Stimulated activated CD8-positive, alpha-beta memory T cell treated with anti-CD3 and anti-CD28 coated beads, Interleukin-12 subunit alpha, Interleukin-12 subunit beta, amount 100 ng/mL, for 1 hour (primary cell): ENCODE results near the gene MYO10.

Experiments
- DNase-seq: peaks from one replicate; pipeline ENCODE4 v3.0.0-alpha.2; 2020; ENCODE audit warnings: low read depth

Gene MYO10

GRCh38 chr5:16916262-16916878 lies 19.7 kb downstream of the MYO10 start:
- no peak for DNase-seq

DNA sequence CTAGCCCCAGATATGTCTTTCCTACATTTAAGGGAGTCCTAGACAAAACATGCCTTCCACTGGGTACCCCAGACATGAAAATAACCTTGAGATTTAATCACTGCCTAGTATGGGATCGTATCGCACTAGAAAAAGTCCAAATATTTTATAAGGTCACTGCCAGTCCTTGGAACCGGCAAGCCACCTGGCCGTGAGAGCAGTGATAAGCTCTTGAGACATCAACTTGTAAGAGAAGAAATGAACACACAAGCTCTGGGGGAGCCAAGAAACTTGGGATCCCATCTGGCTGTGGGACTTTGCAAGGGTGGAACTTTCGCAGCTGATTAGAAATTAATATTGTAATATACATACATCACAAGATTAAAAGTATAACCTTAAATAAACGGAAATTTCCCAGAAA lies 21.5 kb downstream of the MYO10 start:
- DNase-seq, result no peak

GRCh38 chr5:16914108-16914435 lies 22.0 kb downstream of the MYO10 start:
- no peak for DNase-seq

DNA sequence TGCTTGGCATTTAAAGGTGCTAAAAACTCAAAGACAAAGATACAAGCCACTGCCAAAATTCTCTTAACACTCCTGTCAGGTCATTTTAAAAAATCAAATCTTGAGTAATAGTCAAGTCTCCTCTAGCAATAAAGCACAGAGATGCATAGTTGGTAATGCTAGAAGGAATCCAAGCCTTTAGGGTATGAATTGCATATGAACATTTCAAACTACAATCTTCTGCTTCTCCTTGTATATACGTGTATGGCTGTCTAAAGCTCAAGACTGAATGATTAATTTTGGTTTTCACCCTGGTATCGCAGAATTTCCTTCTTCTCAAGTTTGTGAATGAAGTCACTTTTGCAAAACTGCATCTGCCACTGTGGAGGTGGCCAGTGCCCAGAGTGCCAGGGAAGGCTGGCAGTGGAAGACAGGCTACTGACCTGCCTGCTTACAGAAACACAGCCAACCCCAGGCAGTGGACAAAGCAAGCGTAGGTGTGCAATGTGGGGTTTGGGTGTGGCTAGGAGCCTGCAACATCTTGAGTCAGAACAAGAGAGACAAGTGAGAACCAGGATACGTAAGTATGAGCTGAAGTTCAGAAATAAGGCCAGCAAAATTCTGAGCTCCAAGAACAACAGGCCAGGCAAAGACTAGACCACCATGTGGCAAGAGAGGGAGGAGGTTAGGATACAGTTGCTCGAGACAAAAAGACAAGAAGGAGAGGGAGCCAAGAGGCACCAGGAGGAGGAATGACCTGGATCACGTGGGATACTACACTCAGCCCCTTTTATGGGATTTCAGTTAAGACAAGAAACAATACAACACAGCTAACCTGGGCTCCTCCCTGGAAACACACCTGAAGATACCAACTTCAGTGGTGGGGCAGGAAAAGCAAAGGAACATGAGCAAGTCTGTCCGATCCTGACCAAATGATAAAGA lies 22.6 kb downstream of the MYO10 start:
- DNase-seq, result no peak

GRCh38 chr5:16912080-16912479 lies 24.0 kb downstream of the MYO10 start:
- DNase-seq, result no peak

DNA sequence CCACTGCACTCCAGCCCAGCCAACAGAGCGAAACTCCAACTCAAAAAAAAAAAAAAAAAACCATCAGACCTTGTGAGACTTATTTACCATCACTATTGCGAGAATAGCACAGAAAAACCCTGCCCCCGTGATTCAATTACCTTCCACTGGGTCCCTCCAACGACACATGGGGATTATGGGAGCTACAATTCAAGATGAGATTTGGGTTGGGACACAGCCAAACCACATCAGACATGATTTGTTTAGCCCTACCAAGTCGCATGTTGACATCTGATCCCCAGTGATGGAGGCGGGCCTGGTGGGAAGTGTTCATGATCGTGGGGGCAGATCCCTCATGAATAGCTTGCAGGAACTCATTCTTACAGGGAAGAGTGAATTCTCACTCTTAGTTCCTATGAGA lies 26.6 kb downstream of the MYO10 start:
- DNase-seq, result no peak

GRCh38 chr5:16907270-16907669 lies 28.8 kb downstream of the MYO10 start:
- DNase-seq, result no peak

- no peak for DNase-seq
Observed at GRCh38 chr5:16906255-16906654, 29.8 kb downstream of the MYO10 start.

DNA sequence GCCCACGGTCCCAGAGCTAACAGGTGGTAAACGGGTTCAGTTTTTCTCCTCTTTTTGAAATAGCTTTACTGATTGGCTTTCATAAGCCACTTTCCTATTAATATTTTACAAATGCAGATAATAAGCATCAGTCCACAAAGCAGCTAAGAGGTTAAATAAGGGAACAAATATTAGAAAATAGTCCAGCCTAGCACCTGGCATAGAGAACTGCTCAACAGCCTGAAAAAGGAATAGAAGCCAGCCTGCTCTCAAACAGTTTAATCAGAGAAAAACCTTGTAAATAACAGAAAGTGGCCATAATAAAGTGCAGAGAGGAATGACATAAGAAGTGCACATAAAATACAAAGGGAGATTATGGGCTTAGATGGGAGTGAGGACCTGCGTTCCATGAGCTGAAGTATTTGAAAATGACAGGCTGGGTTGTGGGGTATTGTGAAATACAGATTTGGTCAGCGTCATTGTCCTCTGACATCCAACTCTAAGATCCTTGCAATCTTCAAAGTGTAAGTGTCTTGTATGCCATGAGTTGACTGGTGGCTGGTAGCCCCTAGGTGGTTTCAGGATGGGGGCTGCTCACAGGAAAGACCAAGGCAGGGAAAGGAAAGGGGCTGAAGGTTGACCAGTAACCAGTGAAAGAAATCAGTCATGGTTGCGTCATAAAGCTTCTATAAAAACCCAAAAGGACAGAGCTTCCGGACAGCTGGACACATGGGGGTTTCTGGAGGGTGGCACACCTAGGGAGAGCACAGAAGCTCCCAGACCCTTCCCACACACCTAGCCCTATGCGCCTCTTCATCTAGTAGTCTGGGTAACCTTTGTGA lies 32.4 kb downstream of the MYO10 start:
- no peak for DNase-seq

GRCh38 chr5:16902846-16903245 lies 33.2 kb downstream of the MYO10 start:
- DNase-seq, result no peak

DNA sequence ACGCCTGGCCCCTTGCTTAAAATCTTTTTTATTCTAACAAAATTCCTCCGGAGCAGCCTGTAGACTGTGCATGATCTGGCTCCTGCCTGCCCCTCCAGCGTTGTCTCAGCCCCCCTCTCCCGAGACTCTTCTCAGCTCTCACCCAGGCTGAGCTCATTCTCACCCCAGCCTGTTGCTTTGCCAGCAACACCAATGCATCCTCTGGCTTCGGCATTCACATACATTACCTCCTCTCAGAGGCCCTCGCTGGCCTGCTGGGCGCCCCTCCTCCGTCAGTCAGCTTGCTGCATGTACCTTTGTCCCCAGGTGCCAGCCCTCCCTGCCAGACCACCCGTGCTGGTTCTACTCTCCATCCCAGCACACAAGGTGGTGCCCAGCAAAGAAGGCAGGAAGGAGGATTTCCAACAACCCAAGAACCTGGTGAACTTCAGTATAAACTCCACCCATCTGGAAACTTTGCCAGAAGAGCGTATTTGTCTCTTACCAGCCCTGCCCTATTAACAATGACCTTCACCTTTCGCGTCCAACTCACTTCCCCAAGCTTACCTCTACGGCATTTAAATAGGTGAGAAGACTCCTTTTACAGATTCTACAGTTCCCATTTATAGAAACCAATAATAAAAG lies 35.0 kb downstream of the MYO10 start:
- no peak for DNase-seq

DNA sequence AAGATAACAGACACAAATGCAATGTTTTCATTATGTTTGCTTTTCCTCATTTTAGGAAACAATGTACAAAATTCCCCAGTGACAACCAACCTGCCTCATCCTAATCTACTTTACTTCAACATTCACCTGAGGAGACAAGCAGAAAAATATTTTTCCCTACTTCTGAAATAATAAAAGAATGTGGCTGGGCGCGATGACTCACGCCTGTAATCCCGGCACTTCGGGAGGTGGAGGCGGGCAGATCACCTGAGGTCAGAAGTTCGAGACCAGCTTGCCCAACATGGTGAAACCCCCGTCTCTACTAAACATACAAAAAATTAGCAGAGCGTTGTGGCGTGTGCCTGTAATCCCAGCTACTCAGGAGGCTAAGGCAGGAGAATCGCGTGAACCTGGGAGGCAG lies 36.9 kb downstream of the MYO10 start:
- DNase-seq, result no peak

- DNase-seq, result no peak
Observed at GRCh38 chr5:16897800-16898199, 38.3 kb downstream of the MYO10 start.

DNA sequence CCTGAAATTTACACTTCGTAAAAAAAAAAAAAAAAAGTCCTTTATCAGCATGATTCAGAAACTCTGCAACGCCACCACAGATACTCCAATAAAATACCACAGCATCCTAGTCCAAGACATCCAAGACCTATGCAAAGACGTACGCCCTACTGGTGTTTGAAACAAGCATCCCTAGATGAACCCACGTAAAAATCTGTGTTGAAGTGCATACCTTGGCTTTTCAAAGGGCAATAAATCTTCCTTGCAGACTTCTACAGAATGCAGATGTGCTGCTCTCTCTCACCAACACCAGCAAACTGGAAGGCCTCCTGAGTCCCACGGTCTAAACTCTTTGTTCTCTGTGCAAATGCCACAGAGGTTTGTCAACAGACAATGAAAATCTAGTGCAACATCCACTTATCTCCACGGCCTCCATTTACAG lies 38.8 kb downstream of the MYO10 start:
- no peak for DNase-seq

GRCh38 chr5:16896767-16897166 lies 39.3 kb downstream of the MYO10 start:
- no peak for DNase-seq

DNA sequence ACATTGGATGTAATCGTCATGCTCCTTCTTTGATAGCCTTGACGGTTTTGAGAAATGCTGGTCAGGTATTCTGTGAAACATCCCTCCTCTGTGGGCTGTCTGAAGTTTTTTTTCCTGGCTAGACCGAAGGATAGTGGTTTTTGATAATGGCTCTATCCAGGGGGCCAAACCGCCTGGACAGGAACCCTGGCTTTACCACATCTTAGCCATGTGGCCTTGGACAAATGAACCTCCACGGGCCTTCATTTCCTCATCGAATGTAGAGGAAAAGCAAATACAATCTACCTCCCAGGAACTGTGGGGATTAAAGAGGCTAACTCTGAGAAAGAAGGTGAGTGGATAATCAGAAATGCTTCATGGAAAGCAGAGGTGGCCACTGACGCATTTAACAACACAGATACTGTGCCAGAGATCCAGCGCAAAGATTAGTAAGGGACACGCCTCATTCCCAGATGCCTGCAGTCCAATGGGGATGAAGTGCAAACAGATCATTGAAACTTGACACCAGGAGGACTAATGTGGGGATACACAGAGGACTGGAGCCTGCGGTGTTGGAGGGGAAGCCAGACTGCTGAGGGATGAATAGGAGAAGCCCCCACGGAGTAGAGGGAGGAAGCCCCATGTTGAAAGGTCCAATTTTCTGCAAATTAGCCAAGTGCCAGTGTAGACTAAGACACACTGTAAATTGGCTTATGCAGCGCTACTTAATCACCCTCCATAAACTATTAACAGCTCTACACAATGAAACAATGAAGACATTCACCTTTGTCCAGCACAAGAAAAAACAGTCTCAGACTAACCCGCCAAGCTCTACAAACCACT lies 41.6 kb downstream of the MYO10 start:
- DNase-seq, result no peak

DNA sequence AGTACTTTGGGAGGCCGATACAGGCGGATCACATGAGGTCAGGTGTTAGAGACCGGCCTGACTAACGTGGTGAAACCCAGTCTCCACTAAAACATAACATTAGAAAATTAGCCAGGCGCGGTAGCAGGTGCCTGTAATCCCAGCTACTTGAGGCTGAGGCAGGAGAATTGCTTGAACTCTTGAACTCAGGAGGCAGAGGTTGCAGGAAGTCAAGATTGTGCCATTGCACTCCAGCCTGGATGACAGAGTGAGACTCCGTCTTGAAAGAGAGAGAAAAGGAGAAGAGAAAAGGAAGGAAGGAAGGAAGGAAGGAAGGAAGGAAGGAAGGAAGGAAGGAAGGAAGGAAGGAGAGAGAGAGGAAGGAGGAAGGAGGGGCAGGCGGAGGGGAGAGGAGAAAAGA lies 45.1 kb downstream of the MYO10 start:
- no peak for DNase-seq

DNA sequence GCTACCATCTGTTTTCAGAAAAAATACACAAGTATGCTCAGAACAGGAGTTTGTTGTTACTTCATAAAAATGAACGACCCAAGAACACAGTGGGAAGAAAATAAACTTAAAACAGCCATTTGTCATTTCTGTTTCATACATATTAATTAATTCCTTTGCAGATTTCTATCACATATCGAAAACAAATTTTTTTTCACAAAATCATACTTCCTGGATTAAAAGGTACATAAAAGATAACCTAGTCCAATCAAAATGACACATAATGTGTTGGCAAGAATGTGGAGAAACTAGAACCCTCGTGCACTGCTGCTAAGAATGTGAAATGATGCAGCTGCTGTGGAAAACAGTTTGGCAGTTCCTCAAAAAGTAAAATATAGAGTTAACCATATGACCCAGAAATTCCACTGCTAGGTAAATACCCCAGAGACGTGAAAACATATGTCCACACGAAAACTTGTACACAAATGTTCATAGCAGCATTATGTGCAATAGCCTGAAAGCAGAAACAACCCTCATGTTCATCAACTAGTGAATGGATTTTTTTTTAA lies 46.0 kb downstream of the MYO10 start:
- no peak for DNase-seq

- no peak for DNase-seq
Observed at GRCh38 chr5:16889203-16889971, 46.7 kb downstream of the MYO10 start.

- DNase-seq, result no peak
Observed at GRCh38 chr5:16888694-16889124, 47.4 kb downstream of the MYO10 start.
